ENCODE results near the gene ZBTB40.
A peak's percentile ranks its signal among the peaks of the same experiment; 100 is the strongest.

ZBTB40 gene

GRCh38 chr1:22415489-22415888, 36.2 kb upstream of the ZBTB40 start:
- Histone ChIP-seq H3K36me3 (ENCODE audit: insufficient read depth, low read length) (no peaks in the 10 kb centered on the region), H2AFZ (ENCODE audit: low read length) (no peak overlapping the region), H4K20me1 (ENCODE audit: insufficient read depth, low read length) (no peaks in the 10 kb centered on the region), H3K27ac (ENCODE audit: low read depth, low read length, poor library complexity, severe bottlenecking) (no peak overlapping the region), H3K27me3 (ENCODE audit: insufficient read depth, low read length) (no peaks in the 10 kb centered on the region; the same call in 1 of the 2 replicates), H3K4me1 (ENCODE audit: insufficient read depth, low read length, severe bottlenecking) (no peaks in the 10 kb centered on the region), H3F3A (ENCODE audit: insufficient read depth, low read length) (no peaks in the 10 kb centered on the region), H3K9me3 (ENCODE audit: low read length) (no peaks in the 10 kb centered on the region), H3K4me2 (ENCODE audit: low read length) (no peak overlapping the region), H3K79me2 (ENCODE audit: insufficient read depth, low read length) (no peaks in the 10 kb centered on the region), H3K4me3 (ENCODE audit: low read depth, low read length, poor library complexity, severe bottlenecking) (no peak overlapping the region), H3K9me2 (ENCODE audit: low read depth, low read length) (no peaks in the 10 kb centered on the region), H3K9ac (ENCODE audit: low read length) (no peak overlapping the region)
- TF ChIP-seq EZH2 (IDR thresholded peaks at IDR 0.05; ENCODE audit: borderline replicate concordance, low read length), result no peak
- no peak for TF ChIP-seq CTCF (IDR thresholded peaks at IDR 0.05; ENCODE audit: low read length)

GRCh38 chr1:22416555-22417454, 34.8 kb upstream of the ZBTB40 start:
- Histone ChIP-seq H3K79me2 (ENCODE audit: insufficient read depth, low read length) (no peaks in the 10 kb centered on the region), H4K20me1 (ENCODE audit: insufficient read depth, low read length) (no peaks in the 10 kb centered on the region), H3F3A (ENCODE audit: insufficient read depth, low read length) (no peaks in the 10 kb centered on the region), H3K4me3 (ENCODE audit: low read depth, low read length, poor library complexity, severe bottlenecking) (no peak overlapping the region), H3K9me3 (ENCODE audit: low read length) (no peaks in the 10 kb centered on the region), H3K27me3 (ENCODE audit: insufficient read depth, low read length) (peaks cover 3% of the 10 kb centered on the region; the same call in 1 of the 2 replicates), H3K4me1 (ENCODE audit: insufficient read depth, low read length, severe bottlenecking) (no peaks in the 10 kb centered on the region), H3K9ac (ENCODE audit: low read length) (no peak overlapping the region), H3K9me2 (ENCODE audit: low read depth, low read length) (no peaks in the 10 kb centered on the region), H3K36me3 (ENCODE audit: insufficient read depth, low read length) (no peaks in the 10 kb centered on the region), H3K4me2 (ENCODE audit: low read length) (no peak overlapping the region), H3K27ac (ENCODE audit: low read depth, low read length, poor library complexity, severe bottlenecking) (no peak overlapping the region), H2AFZ (ENCODE audit: low read length) (no peak overlapping the region)
- TF ChIP-seq CTCF (IDR thresholded peaks at IDR 0.05; ENCODE audit: low read length) (peak; percentile 95), EZH2 (IDR thresholded peaks at IDR 0.05; ENCODE audit: borderline replicate concordance, low read length) (no peak)

GRCh38 chr1:22417466-22417865, 34.2 kb upstream of the ZBTB40 start:
- H3K79me2 ChIP-seq (ENCODE audit: insufficient read depth, low read length), result no peaks in the 10 kb centered on the region
- no peak overlapping the region for H2AFZ ChIP-seq (ENCODE audit: low read length)
- H3K4me1 ChIP-seq (ENCODE audit: insufficient read depth, low read length, severe bottlenecking), result no peaks in the 10 kb centered on the region
- H3K9me2 ChIP-seq (ENCODE audit: low read depth, low read length), result no peaks in the 10 kb centered on the region
- H3F3A ChIP-seq (ENCODE audit: insufficient read depth, low read length), result no peaks in the 10 kb centered on the region
- H3K4me3 ChIP-seq (ENCODE audit: low read depth, low read length, poor library complexity, severe bottlenecking), result no peak overlapping the region
- TF ChIP-seq EZH2 (IDR thresholded peaks at IDR 0.05; ENCODE audit: borderline replicate concordance, low read length) (no peak), CTCF (IDR thresholded peaks at IDR 0.05; ENCODE audit: low read length) (no peak)
- peaks cover 4% of the 10 kb centered on the region; the same call in 1 of the 2 replicates for H3K27me3 ChIP-seq (ENCODE audit: insufficient read depth, low read length)
- no peaks in the 10 kb centered on the region for H3K36me3 ChIP-seq (ENCODE audit: insufficient read depth, low read length)
- H3K4me2 ChIP-seq (ENCODE audit: low read length), result no peak overlapping the region
- no peaks in the 10 kb centered on the region for H3K9me3 ChIP-seq (ENCODE audit: low read length)
- no peak overlapping the region for H3K27ac ChIP-seq (ENCODE audit: low read depth, low read length, poor library complexity, severe bottlenecking)
- no peaks in the 10 kb centered on the region for H4K20me1 ChIP-seq (ENCODE audit: insufficient read depth, low read length)
- H3K9ac ChIP-seq (ENCODE audit: low read length), result no peak overlapping the region

Data from OCI-LY1 (cell line).